H1 (cell line): ENCODE results near the gene ZNF462.

ENCODE experiments used
- MAX ChIP-seq: IDR thresholded peaks from 2 replicates; pipeline ENCODE4 v1.6.1; 2012; ENCODE audit warnings: inconsistent platforms
- POLR2AphosphoS5 ChIP-seq: IDR thresholded peaks from 2 replicates; pipeline ENCODE4 v1.6.1; 2011; ENCODE audit warnings: low read depth, low read length

GRCh38 chr9:107024193-107024592 lies 161.2 kb downstream of the ZNF462 start:
- TF ChIP-seq MAX (no peak), POLR2AphosphoS5 (no peak)
